HepG2 (cell line): ENCODE measurements around the gene TSPAN3. TPM values are rescaled to one million over a fixed set of nuclear protein-coding genes. Genes with fewer than 3 reads are reported as not detected.

Source experiments
- ELF3 ChIP-seq: IDR thresholded peaks from 2 replicates; pipeline ENCODE4 v1.6.1; 2016; ENCODE audit warnings: missing genetic modification reagents, missing compliant biosample characterization
- NFRKB ChIP-seq: fragments of 450-650 bp; IDR thresholded peaks from 2 replicates; pipeline ENCODE4 v1.6.1; 2017
- TCF7L2 ChIP-seq: IDR thresholded peaks from 2 replicates; pipeline ENCODE4 v1.6.1; 2011; ENCODE audit warnings: mild to moderate bottlenecking, low read depth, low read length, moderate library complexity
- TFAP4 ChIP-seq: sonication (generic); IDR thresholded peaks from 2 replicates; pipeline ENCODE4 v1.6.1; 2016; ENCODE audit warnings: low read depth, borderline replicate concordance
- ZFP90 ChIP-seq: sonication (generic); formaldehyde crosslinking; IDR thresholded peaks from 2 replicates; pipeline ENCODE4 v1.8.0; 2022; ENCODE audit warnings: missing genetic modification reagents, mild to moderate bottlenecking, inconsistent platforms, borderline replicate concordance
- ZNF318 ChIP-seq: sonication (generic); formaldehyde crosslinking; IDR thresholded peaks from 2 replicates; pipeline ENCODE4 v1.4.0; 2020; ENCODE audit warnings: mild to moderate bottlenecking, missing genetic modification reagents
- ZNF597 ChIP-seq: sonication (generic); formaldehyde crosslinking; IDR thresholded peaks from 2 replicates; pipeline ENCODE4 v1.5.0; 2020; ENCODE audit warnings: missing genetic modification reagents
- ZNF777 ChIP-seq: sonication (generic); formaldehyde crosslinking; IDR thresholded peaks from 2 replicates; pipeline ENCODE4 v1.4.0; 2020; ENCODE audit warnings: missing genetic modification reagents
- ZNF780A ChIP-seq: sonication (generic); formaldehyde crosslinking; IDR thresholded peaks from 2 replicates; pipeline ENCODE4 v1.8.0; 2022; ENCODE audit warnings: mild to moderate bottlenecking, missing genetic modification reagents, moderate library complexity
- ZSCAN21 ChIP-seq: sonication (generic); formaldehyde crosslinking; IDR thresholded peaks from 2 replicates; pipeline ENCODE4 v1.8.0; 2022; ENCODE audit warnings: mild to moderate bottlenecking, missing genetic modification reagents, moderate library complexity, borderline replicate concordance
- polyA plus RNA-seq, 8 experiments: library from polyadenylated mRNA; depleted of rRNA in 3 of 8; stranded (reverse) in 7 of 8; unstranded in 1 of 8; fragments of >200 nt; fragmentation: Illumina TruSeq in 4 of 8; extraction: Trizol in 4 of 8; gene quantifications; 2 replicates each; pipeline versions ENCODE4 v1.2.1 to v1.2.3, GENCODE V29; 2011 to 2016; ENCODE audit warnings: low read depth in 4 of 8, missing spikeins in 1 of 8, mixed read lengths in 1 of 8; ENCODE audit not compliant: insufficient read depth in 1 of 8
- total RNA-seq, 5 experiments: library from RNA; depleted of rRNA; stranded (reverse); fragments of >200 nt; fragmentation: Illumina TruSeq; extraction: Trizol; gene quantifications; 2 replicates each; pipeline ENCODE4 v1.2.3, GENCODE V29; 2016; ENCODE audit warnings: low read depth in 1 of 5
- TF ChIP-seq, protein P1 (sequence below): sonication (generic); formaldehyde crosslinking; IDR thresholded peaks from 2 replicates; pipeline ENCODE4 v1.4.0; 2020; ENCODE audit warnings: missing genetic modification reagents
- TF ChIP-seq, protein P2 (sequence below): sonication (generic); formaldehyde crosslinking; IDR thresholded peaks from 2 replicates; pipeline ENCODE4 v1.4.0; 2020; ENCODE audit warnings: mild to moderate bottlenecking, missing genetic modification reagents

The TSPAN3 gene
- total and polyA plus RNA-seq, 2 of the 13 experiments (the other 11 are each of a cell fraction or from before 2014, with no cell fraction given): 167 to 170 TPM

DNA sequence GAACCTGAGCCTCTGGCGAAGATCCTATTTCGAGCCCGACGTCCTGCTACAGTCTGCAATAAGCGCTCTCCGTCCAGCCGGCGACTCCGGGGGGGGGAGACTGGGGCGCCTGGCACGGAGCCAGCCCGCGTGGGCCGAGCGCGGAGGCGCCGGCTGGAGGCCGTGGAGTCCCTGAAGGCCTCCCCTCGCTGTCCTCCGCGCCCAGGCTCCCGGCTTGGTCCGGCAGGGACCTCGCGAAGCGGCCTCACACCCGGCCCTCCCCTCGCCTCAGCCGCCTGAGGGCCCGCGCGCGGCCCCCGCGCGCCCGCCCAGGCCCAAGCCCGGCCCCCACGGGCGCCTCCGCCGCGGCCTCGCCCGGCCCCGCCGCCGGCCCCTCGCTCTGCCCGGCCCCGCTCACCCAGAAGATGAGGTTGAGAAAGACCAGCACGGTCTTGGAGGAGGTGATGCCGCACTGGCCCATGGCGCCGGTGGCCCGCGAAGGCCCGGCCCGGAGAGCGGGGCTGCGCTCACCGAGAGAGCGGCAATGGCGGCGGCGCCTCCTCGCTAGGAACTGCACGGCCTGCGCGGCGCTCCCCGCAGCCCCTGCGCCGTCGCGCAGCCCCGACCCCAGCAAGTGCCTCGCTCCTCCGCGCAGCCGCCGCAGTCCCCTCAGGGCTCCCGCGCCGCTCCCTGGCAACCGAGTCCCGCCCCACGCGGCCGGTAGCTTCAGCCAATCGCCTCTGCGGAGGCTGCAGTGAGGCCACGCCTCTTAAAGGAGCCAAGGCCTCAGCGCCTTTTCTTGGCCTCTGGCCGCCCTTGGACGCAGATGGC lies at the start of gene TSPAN3 (continued):
- TF ChIP-seq TFAP4: no peak
- no peak for TF ChIP-seq ELF3 (CRISPR knock-in tag)
- TF ChIP-seq, protein P1, sequence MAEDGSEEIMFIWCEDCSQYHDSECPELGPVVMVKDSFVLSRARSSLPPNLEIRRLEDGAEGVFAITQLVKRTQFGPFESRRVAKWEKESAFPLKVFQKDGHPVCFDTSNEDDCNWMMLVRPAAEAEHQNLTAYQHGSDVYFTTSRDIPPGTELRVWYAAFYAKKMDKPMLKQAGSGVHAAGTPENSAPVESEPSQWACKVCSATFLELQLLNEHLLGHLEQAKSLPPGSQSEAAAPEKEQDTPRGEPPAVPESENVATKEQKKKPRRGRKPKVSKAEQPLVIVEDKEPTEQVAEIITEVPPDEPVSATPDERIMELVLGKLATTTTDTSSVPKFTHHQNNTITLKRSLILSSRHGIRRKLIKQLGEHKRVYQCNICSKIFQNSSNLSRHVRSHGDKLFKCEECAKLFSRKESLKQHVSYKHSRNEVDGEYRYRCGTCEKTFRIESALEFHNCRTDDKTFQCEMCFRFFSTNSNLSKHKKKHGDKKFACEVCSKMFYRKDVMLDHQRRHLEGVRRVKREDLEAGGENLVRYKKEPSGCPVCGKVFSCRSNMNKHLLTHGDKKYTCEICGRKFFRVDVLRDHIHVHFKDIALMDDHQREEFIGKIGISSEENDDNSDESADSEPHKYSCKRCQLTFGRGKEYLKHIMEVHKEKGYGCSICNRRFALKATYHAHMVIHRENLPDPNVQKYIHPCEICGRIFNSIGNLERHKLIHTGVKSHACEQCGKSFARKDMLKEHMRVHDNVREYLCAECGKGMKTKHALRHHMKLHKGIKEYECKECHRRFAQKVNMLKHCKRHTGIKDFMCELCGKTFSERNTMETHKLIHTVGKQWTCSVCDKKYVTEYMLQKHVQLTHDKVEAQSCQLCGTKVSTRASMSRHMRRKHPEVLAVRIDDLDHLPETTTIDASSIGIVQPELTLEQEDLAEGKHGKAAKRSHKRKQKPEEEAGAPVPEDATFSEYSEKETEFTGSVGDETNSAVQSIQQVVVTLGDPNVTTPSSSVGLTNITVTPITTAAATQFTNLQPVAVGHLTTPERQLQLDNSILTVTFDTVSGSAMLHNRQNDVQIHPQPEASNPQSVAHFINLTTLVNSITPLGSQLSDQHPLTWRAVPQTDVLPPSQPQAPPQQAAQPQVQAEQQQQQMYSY (CRISPR knock-in tag): no peak
- TF ChIP-seq, protein P2, sequence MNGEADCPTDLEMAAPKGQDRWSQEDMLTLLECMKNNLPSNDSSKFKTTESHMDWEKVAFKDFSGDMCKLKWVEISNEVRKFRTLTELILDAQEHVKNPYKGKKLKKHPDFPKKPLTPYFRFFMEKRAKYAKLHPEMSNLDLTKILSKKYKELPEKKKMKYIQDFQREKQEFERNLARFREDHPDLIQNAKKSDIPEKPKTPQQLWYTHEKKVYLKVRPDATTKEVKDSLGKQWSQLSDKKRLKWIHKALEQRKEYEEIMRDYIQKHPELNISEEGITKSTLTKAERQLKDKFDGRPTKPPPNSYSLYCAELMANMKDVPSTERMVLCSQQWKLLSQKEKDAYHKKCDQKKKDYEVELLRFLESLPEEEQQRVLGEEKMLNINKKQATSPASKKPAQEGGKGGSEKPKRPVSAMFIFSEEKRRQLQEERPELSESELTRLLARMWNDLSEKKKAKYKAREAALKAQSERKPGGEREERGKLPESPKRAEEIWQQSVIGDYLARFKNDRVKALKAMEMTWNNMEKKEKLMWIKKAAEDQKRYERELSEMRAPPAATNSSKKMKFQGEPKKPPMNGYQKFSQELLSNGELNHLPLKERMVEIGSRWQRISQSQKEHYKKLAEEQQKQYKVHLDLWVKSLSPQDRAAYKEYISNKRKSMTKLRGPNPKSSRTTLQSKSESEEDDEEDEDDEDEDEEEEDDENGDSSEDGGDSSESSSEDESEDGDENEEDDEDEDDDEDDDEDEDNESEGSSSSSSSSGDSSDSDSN (CRISPR knock-in tag): peak; percentile 78; the same call in 1 of the 2 replicates
- no peak for TF ChIP-seq ZNF318
- TF ChIP-seq TCF7L2: no peak
- TF ChIP-seq ZFP90 (CRISPR knock-in tag): no peak
- TF ChIP-seq ZSCAN21: peak; percentile 55; the same call in 1 of the 2 replicates
- TF ChIP-seq ZNF777 (CRISPR knock-in tag): peak; percentile 60
- no peak for TF ChIP-seq ZNF780A
- TF ChIP-seq NFRKB: no peak
- TF ChIP-seq ZNF597: no peak
